K562 (cell line): ENCODE measurements around the gene BPTF. TPM values are rescaled to one million over a fixed set of nuclear protein-coding genes. Genes with fewer than 3 reads are reported as not detected.
A peak's percentile ranks its signal among the peaks of the same experiment; 100 is the strongest.

ENCODE experiments used
- ATAC-seq: fragments of 200-7000 bp; cut with Tn5 transposase; 3 replicates; pipeline ENCODE4 v1.9.1; 2020; ENCODE audit warnings: moderate library complexity
- BruUV-seq: library from RNA; stranded (reverse); fragments of 400-500 nt; replicated peaks from 2 replicates; lab custom pipeline; 2021; lab: Mats Ljungman, UMichigan
- CTCF ChIA-PET: fragments of 300-600 bp; formaldehyde crosslinking; extraction: SDS; loops from one replicate; lab custom pipeline; 2021; ENCODE audit warnings: low intra/inter-chr PET ratio; lab: Yijun Ruan, JAX
- POLR2A ChIA-PET: fragments of 300-600, 350-650 bp; sonication (Branson Sonifier 250); formaldehyde crosslinking; extraction: SDS; loops from one replicate; lab custom pipeline; 2021; ENCODE audit warnings: antibody characterized with exemption, inconsistent platforms; lab: Yijun Ruan, JAX
- DNase-seq, 4 experiments: peaks; one replicate each; pipeline versions ENCODE4 v3.0.0 to v3.0.0-alpha.2; 2011 to 2018; ENCODE audit warnings: low spot score in 3 of 4, mixed read lengths in 3 of 4; ENCODE audit errors: extremely low read depth in 1 of 4
- FAIRE-seq: peaks from 2 replicates; lab custom pipeline; 2011; peaks lifted over from hg19 to GRCh38; lab: Jason Lieb, UNC
- H2AFZ ChIP-seq: 2 replicates; pipeline ENCODE4 v1.6.0; 2011; ENCODE audit warnings: low read depth, low read length, control low read depth, inconsistent platforms
- H3K27ac ChIP-seq: fragments of 200-600 bp; 3 replicates; pipeline ENCODE4 v1.8.0; 2011; ENCODE audit warnings: low read depth, mild to moderate bottlenecking, control low read depth, inconsistent platforms, low read length, moderate library complexity, mixed read lengths; ENCODE audit errors: extremely low read depth
- H3K27me3 ChIP-seq, 2 experiments: fragments of 300-600 bp in 1 of 2; 2 replicates in 1 of 2; 3 replicates in 1 of 2; pipeline versions ENCODE4 v1.6.0 to v1.8.0; 2011; ENCODE audit warnings: inconsistent platforms in 2 of 2, low read length in 2 of 2, mild to moderate bottlenecking in 1 of 2, mixed read lengths in 1 of 2, moderate library complexity in 1 of 2; ENCODE audit not compliant: control insufficient read depth in 2 of 2, insufficient read depth in 2 of 2
- H3K36me3 ChIP-seq: fragments of 300-600 bp; 3 replicates; pipeline ENCODE4 v1.8.0; 2011; ENCODE audit warnings: mild to moderate bottlenecking, low read length, inconsistent platforms; ENCODE audit not compliant: control insufficient read depth, insufficient read depth
- H3K4me1 ChIP-seq, 2 experiments: fragments of 200-600 bp in 1 of 2; replicated peaks in 1 of 2; 2 replicates in 1 of 2; 3 replicates in 1 of 2; pipeline versions ENCODE4 v1.5.1 to v1.8.0; 2011; ENCODE audit warnings: inconsistent platforms in 2 of 2, low read length in 2 of 2, mild to moderate bottlenecking in 1 of 2, mixed read lengths in 1 of 2, moderate library complexity in 1 of 2; ENCODE audit not compliant: control insufficient read depth in 2 of 2, insufficient read depth in 2 of 2
- H3K4me2 ChIP-seq: 2 replicates; pipeline ENCODE4 v1.6.1; 2011; ENCODE audit warnings: low read length, control low read depth, inconsistent platforms, mixed read lengths; ENCODE audit not compliant: insufficient read depth
- H3K4me3 ChIP-seq: fragments of 200-600 bp; sonication (generic), shearing (Covaris generic); 2 replicates; pipeline ENCODE4 v1.5.1; 2016; ENCODE audit warnings: control low read depth, inconsistent platforms
- H3K79me2 ChIP-seq: fragments of 200-600 bp; 3 replicates; pipeline ENCODE4 v1.8.0; 2011; ENCODE audit warnings: low read length, inconsistent platforms; ENCODE audit not compliant: control insufficient read depth, insufficient read depth
- H3K9ac ChIP-seq, 2 experiments: 2 replicates each; pipeline versions ENCODE4 v1.6.0 to v1.6.1; 2011; ENCODE audit warnings: low read depth in 2 of 2, low read length in 2 of 2, control low read depth in 1 of 2, inconsistent platforms in 1 of 2, mild to moderate bottlenecking in 1 of 2, mixed read lengths in 1 of 2; ENCODE audit not compliant: insufficient read depth in 1 of 2
- H3K9me1 ChIP-seq: one replicate; pipeline ENCODE4 v1.6.0; 2011; ENCODE audit warnings: inconsistent platforms, mild to moderate bottlenecking, low read length, moderate library complexity; ENCODE audit not compliant: control insufficient read depth, insufficient read depth
- H3K9me3 ChIP-seq: replicated peaks from 2 replicates; pipeline ENCODE4 v1.5.1; 2011; ENCODE audit warnings: low read depth, low read length, inconsistent platforms; ENCODE audit not compliant: control insufficient read depth, insufficient read depth
- H4K20me1 ChIP-seq: replicated peaks from 2 replicates; pipeline ENCODE4 v1.6.1; 2011; ENCODE audit warnings: low read length, inconsistent platforms, mixed read lengths; ENCODE audit not compliant: control insufficient read depth, insufficient read depth
- HDAC2 ChIP-seq: fragments of 450-650 bp; IDR thresholded peaks from 2 replicates; pipeline ENCODE4 v1.6.1; 2016; ENCODE audit warnings: mild to moderate bottlenecking
- JUND ChIP-seq, 2 experiments: IDR thresholded peaks; 2 replicates in 1 of 2; 3 replicates in 1 of 2; pipeline ENCODE4 v1.6.1; 2011; ENCODE audit warnings: borderline replicate concordance in 2 of 2, low read depth in 2 of 2, low read length in 2 of 2, improper control_type of control experiment in 1 of 2, missing biosample characterization in 1 of 2, missing genetic modification characterization in 1 of 2, missing genetic modification reagents in 1 of 2
- RFX1 ChIP-seq: fragments of 450-650 bp; IDR thresholded peaks from 2 replicates; pipeline ENCODE4 v1.6.1; 2016; ENCODE audit warnings: mild to moderate bottlenecking, moderate library complexity
- SMARCA5 ChIP-seq: fragments of 450-650 bp; IDR thresholded peaks from 2 replicates; pipeline ENCODE4 v1.6.1; 2016
- SUPT5H ChIP-seq: fragments of 450-650 bp; IDR thresholded peaks from 2 replicates; pipeline ENCODE4 v1.6.1; 2016
- ZNF263 ChIP-seq: sonication (generic); formaldehyde crosslinking; IDR thresholded peaks from 2 replicates; pipeline ENCODE4 v1.8.0; 2022; ENCODE audit warnings: mild to moderate bottlenecking, missing genetic modification reagents, borderline replicate concordance
- ZNF766 ChIP-seq: fragments of 200-800 bp; sonication (Bioruptor generic); conservative IDR thresholded peaks from 2 replicates; pipeline ENCODE4 v1.6.1; 2016; ENCODE audit warnings: missing genetic modification characterization, missing compliant biosample characterization
- WGBS: fragments of 100-300 bp; shearing (Covaris generic); methylation state at CpG from one replicate; pipeline ENCODE4 v1.1.6; 2016; ENCODE audit warnings: low coverage, mixed read lengths; ENCODE audit not compliant: insufficient coverage; ENCODE audit errors: missing lambda C conversion rate; 5-methylcytosine and 5-hydroxymethylcytosine counted together
- in situ Hi-C: fragments of 300-500 bp; cut with MboI; formaldehyde crosslinking; loops from 4 replicates; pipeline ENCODE4 v1.15.0; 2018; ENCODE audit warnings: inconsistent platforms, mixed read lengths
- intact Hi-C: fragments of 100-400 bp; cut with micrococcal nuclease; formaldehyde crosslinking; loops from 2 replicates; pipeline ENCODE4 v1.14.2; 2022
- polyA plus RNA-seq, 8 experiments: library from polyadenylated mRNA; depleted of rRNA in 4 of 8; stranded (reverse) in 5 of 8; unstranded in 3 of 8; fragments of >200 nt; fragmentation: Nextera tagmentation in 2 of 8; fragmentation: Illumina TruSeq in 1 of 8; extraction: Ambion mirVana in 2 of 8; extraction: Trizol in 1 of 8; gene quantifications; 2 replicates each; pipeline versions ENCODE4 v1.2.1 to v1.2.3, GENCODE V29; 2011 to 2014; ENCODE audit warnings: inconsistent platforms in 1 of 8, missing spikeins in 1 of 8
- total RNA-seq, 7 experiments: library from RNA; depleted of rRNA in 6 of 7; stranded (reverse); fragments of >200 nt in 6 of 7; fragmentation: Illumina TruSeq in 2 of 7; extraction: Trizol in 2 of 7; gene quantifications; 2 replicates each; pipeline versions ENCODE4 v1.2.1 to v1.2.3, GENCODE V29; 2011 to 2021; ENCODE audit warnings: low replicate concordance in 1 of 7
- TF ChIP-seq, protein P1 (sequence below), 2 experiments: fragments of 450-650 bp in 1 of 2; sonication (generic) in 1 of 2; formaldehyde crosslinking in 1 of 2; IDR thresholded peaks; 2 replicates each; pipeline versions ENCODE4 v1.7.1 to v1.9.0; 2016 to 2022; ENCODE audit warnings: inconsistent platforms in 1 of 2, mild to moderate bottlenecking in 1 of 2, missing genetic modification reagents in 1 of 2

The BPTF gene
- total and polyA plus RNA-seq, 9 of the 15 experiments (the other 6 are each of a cell fraction or from before 2014, with no cell fraction given) = 12.5 to 52.1 (median 26.9) TPM

DNA sequence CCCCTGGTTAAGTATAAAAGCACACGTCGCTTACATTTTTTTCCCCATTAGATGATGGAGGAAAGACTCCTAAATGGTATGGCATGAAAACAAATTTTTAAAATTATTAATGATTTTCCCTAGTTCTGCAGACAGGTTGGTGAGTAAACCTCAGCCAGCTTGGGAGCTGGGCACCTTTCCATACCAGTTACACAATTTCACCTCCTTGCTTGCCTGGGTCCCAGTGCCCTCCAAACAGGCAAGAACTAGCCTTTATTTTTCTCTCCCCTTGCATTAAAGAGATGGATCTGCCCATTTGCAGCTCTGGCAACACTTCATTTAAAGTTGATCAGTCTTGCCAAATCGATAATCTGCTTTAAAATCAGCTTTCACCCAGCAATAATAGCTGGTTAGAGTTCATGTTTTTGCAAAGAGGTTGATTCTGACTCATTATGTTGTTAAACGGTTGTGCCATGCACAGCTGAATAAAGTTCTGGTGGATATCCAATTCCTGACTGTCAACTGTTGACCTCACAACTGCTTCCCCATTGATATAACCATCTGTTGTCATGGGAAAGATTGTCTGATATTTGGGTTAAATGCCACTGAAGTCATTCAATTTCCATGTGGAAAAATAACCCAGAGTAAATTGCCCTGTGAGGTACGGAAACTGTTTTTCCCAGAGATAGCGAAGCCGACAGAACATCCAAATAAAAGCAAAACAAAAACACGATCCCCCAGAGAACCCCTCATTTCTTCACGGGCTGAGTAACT, 169.7 kb downstream of the BPTF start:
- no peak for ATAC-seq
- CTCF ChIA-PET = no interaction called here
- BruUV-seq = TSS peak; percentile 90

More for the DNA sequence above, 169.7 kb downstream of the BPTF start:
- peak; percentile 32; the same call in 1 of the 2 replicates for TF ChIP-seq RFX1
- TF ChIP-seq HDAC2 = no peak
- TF ChIP-seq ZNF766 (CRISPR knock-in tag) = 0 out of 2 replicates have a peak, but pooled peaks have one; percentile 21
- TF ChIP-seq ZNF263 (CRISPR knock-in tag) = no peak
- TF ChIP-seq, protein P1, sequence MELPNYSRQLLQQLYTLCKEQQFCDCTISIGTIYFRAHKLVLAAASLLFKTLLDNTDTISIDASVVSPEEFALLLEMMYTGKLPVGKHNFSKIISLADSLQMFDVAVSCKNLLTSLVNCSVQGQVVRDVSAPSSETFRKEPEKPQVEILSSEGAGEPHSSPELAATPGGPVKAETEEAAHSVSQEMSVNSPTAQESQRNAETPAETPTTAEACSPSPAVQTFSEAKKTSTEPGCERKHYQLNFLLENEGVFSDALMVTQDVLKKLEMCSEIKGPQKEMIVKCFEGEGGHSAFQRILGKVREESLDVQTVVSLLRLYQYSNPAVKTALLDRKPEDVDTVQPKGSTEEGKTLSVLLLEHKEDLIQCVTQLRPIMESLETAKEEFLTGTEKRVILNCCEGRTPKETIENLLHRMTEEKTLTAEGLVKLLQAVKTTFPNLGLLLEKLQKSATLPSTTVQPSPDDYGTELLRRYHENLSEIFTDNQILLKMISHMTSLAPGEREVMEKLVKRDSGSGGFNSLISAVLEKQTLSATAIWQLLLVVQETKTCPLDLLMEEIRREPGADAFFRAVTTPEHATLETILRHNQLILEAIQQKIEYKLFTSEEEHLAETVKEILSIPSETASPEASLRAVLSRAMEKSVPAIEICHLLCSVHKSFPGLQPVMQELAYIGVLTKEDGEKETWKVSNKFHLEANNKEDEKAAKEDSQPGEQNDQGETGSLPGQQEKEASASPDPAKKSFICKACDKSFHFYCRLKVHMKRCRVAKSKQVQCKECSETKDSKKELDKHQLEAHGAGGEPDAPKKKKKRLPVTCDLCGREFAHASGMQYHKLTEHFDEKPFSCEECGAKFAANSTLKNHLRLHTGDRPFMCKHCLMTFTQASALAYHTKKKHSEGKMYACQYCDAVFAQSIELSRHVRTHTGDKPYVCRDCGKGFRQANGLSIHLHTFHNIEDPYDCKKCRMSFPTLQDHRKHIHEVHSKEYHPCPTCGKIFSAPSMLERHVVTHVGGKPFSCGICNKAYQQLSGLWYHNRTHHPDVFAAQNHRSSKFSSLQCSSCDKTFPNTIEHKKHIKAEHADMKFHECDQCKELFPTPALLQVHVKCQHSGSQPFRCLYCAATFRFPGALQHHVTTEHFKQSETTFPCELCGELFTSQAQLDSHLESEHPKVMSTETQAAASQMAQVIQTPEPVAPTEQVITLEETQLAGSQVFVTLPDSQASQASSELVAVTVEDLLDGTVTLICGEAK (IDR thresholded peaks at IDR 0.05) = peak; percentile 69
- TF ChIP-seq, protein P1 (CRISPR knock-in tag; IDR thresholded peaks at IDR 0.05) = no peak; the same call in 1 of the 2 replicates
- no peak for TF ChIP-seq SMARCA5
- TF ChIP-seq JUND (IDR thresholded peaks at IDR 0.05; ENCODE audit: borderline replicate concordance, low read depth, low read length) = no peak
- 0 out of 3 replicates have a peak, but pooled peaks have one; percentile 10 for TF ChIP-seq JUND (tag; IDR thresholded peaks at IDR 0.05; ENCODE audit: borderline replicate concordance, low read depth, low read length)
- 0 out of 2 replicates have a peak, but pooled peaks have one; percentile 4 for TF ChIP-seq SUPT5H
- WGBS = 64% methylated on average over 9 of the region's 9 CpGs
- in situ Hi-C loops (no loop called here), intact Hi-C loops (no loop called here)
- peaks cover 21% of the 10 kb centered on the region for H3K79me2 ChIP-seq
- H3K9me3 ChIP-seq = no peaks in the 10 kb centered on the region
- H3K36me3 ChIP-seq = peaks cover 5% of the 10 kb centered on the region; the same call in 1 of the 3 replicates
- H3K27me3 ChIP-seq = no peaks in the 10 kb centered on the region
- POLR2A ChIA-PET = interaction anchor here (0.6 kb wide), 1 partner anchor 192 kb away, joined by 3 read pairs; no protein-coding TSS in a partner anchor
- H3K9me1 ChIP-seq = no peaks in the 10 kb centered on the region
- H3K4me2 ChIP-seq = peak overlapping the region; percentile 73
- H3K9ac ChIP-seq = peak overlapping the region in 1 of 2 experiments; percentile 50; a peak in 1 of 4 replicates
- peak overlapping the region; percentile 99 for H3K27ac ChIP-seq
- FAIRE-seq = peak; percentile 37
- peaks cover 20 to 25% of the 10 kb centered on the region in 2 experiments for H3K4me1 ChIP-seq
- no peak overlapping the region for H2AFZ ChIP-seq
- peak overlapping the region; percentile 10; the same call in 1 of the 2 replicates for H3K4me3 ChIP-seq
- H4K20me1 ChIP-seq = no peaks in the 10 kb centered on the region
- DNase-seq = no peak
